ENCODE results near the gene C4A. TPM values are rescaled to one million over a fixed set of nuclear protein-coding genes. Genes with fewer than 3 reads are reported as not detected.
"Not testable (repeated sequence)": the region's sequence is repeated elsewhere in the genome, so short reads cannot be mapped to it uniquely, and the experiment has no call there.

C4A gene
- total RNA-seq, 1 experiment from 2014 or later: 2.2 TPM

DNA sequence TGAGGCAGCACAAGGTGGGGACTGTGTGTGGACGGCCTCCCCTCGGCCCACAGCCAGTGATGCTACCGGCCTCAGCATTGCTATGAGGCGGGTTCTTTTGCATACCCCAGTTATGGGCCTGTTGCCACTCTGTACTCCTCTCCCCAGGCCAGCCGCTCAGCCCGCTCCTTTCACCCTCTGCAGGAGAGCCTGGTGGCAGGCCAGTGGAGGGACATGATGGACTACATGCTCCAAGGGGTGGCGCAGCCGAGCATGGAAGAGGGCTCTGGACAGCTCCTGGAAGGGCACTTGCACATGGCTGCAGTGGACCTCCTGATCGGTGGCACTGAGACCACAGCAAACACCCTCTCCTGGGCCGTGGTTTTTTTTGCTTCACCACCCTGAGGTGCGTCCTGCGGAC is 25.2 kb downstream of the C4A start:
- H2AFZ ChIP-seq (ENCODE audit: low read length); DNase-seq; H3K9me2 ChIP-seq (replicated peaks; ENCODE audit: low read length); POLR2A ChIA-PET (ENCODE audit: unreplicated experiment); H3K36me3 ChIP-seq (ENCODE audit: low read depth, low read length); BruUV-seq (replicated peaks); H3F3A ChIP-seq (ENCODE audit: low read length, unreplicated experiment); CTCF ChIA-PET; intact Hi-C loops (cut with micrococcal nuclease); H3K79me2 ChIP-seq (ENCODE audit: low read length); H4K20me1 ChIP-seq (ENCODE audit: low read length); ATAC-seq; H3K9me3 ChIP-seq (ENCODE audit: low read length); H3K4me1 ChIP-seq (ENCODE audit: insufficient read depth, low read length); H3K27me3 ChIP-seq (ENCODE audit: low read length); H3K4me3 ChIP-seq (ENCODE audit: low read length); H3K9ac ChIP-seq (ENCODE audit: low read length); H3K27ac ChIP-seq (ENCODE audit: low read length); H3K4me2 ChIP-seq (ENCODE audit: low read length): not testable (repeated sequence)

DNA sequence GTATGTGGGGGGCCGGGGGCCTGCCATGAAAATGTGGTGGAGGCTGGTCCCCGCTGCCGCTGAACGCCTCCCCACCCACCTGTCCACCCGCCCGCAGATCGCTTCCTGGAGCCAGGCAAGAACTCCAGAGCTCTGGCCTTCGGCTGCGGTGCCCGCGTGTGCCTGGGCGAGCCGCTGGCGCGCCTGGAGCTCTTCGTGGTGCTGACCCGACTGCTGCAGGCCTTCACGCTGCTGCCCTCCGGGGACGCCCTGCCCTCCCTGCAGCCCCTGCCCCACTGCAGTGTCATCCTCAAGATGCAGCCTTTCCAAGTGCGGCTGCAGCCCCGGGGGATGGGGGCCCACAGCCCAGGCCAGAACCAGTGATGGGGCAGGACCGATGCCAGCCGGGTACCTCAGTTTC is 26.2 kb downstream of the C4A start:
- H3K27me3 ChIP-seq (ENCODE audit: low read length); H3K36me3 ChIP-seq (ENCODE audit: low read depth, low read length); H3K27ac ChIP-seq (ENCODE audit: low read length); POLR2A ChIA-PET (ENCODE audit: unreplicated experiment); H3K9me2 ChIP-seq (replicated peaks; ENCODE audit: low read length); H3K9ac ChIP-seq (ENCODE audit: low read length); ATAC-seq; BruUV-seq (replicated peaks); H3K4me1 ChIP-seq (ENCODE audit: insufficient read depth, low read length); H4K20me1 ChIP-seq (ENCODE audit: low read length); H3K4me3 ChIP-seq (ENCODE audit: low read length); H3F3A ChIP-seq (ENCODE audit: low read length, unreplicated experiment); H3K4me2 ChIP-seq (ENCODE audit: low read length); CTCF ChIA-PET; intact Hi-C loops (cut with micrococcal nuclease); H3K79me2 ChIP-seq (ENCODE audit: low read length); DNase-seq; H2AFZ ChIP-seq (ENCODE audit: low read length); H3K9me3 ChIP-seq (ENCODE audit: low read length): not testable (repeated sequence)

DNA sequence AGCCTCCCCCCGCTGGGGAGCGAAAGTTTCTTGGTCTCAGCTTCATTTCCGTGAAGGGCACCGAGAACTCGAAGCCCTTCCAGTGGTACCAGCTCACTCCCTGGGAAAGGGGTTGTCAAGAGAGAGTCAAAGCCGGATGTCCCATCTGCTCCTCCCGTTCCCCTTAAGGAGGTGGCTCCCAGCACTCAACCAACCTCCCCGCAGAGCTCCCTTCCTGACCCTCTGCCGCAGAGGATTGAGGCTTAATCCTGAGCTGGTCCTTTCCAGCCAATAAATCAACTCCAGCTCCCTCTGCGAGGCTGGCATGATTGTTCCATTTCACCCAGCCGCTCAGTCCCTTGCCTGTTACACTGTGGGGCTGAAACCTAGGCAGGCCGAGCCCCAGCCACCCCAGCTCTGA is 26.8 kb downstream of the C4A start:
- H3F3A ChIP-seq (ENCODE audit: low read length, unreplicated experiment); H3K4me2 ChIP-seq (ENCODE audit: low read length); H3K4me3 ChIP-seq (ENCODE audit: low read length); H3K27ac ChIP-seq (ENCODE audit: low read length); H3K4me1 ChIP-seq (ENCODE audit: insufficient read depth, low read length); H3K9me2 ChIP-seq (replicated peaks; ENCODE audit: low read length); BruUV-seq (replicated peaks); POLR2A ChIA-PET (ENCODE audit: unreplicated experiment); H3K9ac ChIP-seq (ENCODE audit: low read length); H3K27me3 ChIP-seq (ENCODE audit: low read length); H3K9me3 ChIP-seq (ENCODE audit: low read length); CTCF ChIA-PET; intact Hi-C loops (cut with micrococcal nuclease); DNase-seq; ATAC-seq; H3K36me3 ChIP-seq (ENCODE audit: low read depth, low read length); H3K79me2 ChIP-seq (ENCODE audit: low read length); H4K20me1 ChIP-seq (ENCODE audit: low read length); H2AFZ ChIP-seq (ENCODE audit: low read length): not testable (repeated sequence)

DNA sequence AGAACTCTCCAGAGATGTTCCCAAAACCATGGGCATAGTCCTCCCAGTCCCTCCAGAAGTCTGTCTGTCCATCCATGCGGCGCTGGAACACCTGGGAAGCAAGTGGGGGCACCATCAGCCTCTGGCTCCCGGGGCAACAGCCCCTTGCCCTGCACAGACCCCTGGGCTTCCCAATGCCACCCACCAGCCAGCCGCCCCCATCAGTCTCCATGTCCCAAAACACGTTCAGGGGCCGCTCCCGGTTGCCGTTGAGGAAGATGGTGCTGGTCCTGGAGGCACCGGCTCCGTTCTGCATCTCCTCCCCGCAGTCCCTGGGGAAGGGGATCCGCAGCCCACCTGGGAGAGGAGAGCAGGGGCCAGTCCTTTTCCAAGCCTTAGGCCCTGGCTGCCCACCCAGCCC is 27.7 kb downstream of the C4A start:
- H3K4me1 ChIP-seq (ENCODE audit: insufficient read depth, low read length); H3K9me2 ChIP-seq (replicated peaks; ENCODE audit: low read length); H3K79me2 ChIP-seq (ENCODE audit: low read length); H3K9ac ChIP-seq (ENCODE audit: low read length); H3K4me2 ChIP-seq (ENCODE audit: low read length); H3K4me3 ChIP-seq (ENCODE audit: low read length); POLR2A ChIA-PET (ENCODE audit: unreplicated experiment); ATAC-seq; H2AFZ ChIP-seq (ENCODE audit: low read length); H3K27me3 ChIP-seq (ENCODE audit: low read length); intact Hi-C loops (cut with micrococcal nuclease); H3K27ac ChIP-seq (ENCODE audit: low read length); H3F3A ChIP-seq (ENCODE audit: low read length, unreplicated experiment); BruUV-seq (replicated peaks); DNase-seq; CTCF ChIA-PET; H4K20me1 ChIP-seq (ENCODE audit: low read length); H3K36me3 ChIP-seq (ENCODE audit: low read depth, low read length); H3K9me3 ChIP-seq (ENCODE audit: low read length): not testable (repeated sequence)

DNA sequence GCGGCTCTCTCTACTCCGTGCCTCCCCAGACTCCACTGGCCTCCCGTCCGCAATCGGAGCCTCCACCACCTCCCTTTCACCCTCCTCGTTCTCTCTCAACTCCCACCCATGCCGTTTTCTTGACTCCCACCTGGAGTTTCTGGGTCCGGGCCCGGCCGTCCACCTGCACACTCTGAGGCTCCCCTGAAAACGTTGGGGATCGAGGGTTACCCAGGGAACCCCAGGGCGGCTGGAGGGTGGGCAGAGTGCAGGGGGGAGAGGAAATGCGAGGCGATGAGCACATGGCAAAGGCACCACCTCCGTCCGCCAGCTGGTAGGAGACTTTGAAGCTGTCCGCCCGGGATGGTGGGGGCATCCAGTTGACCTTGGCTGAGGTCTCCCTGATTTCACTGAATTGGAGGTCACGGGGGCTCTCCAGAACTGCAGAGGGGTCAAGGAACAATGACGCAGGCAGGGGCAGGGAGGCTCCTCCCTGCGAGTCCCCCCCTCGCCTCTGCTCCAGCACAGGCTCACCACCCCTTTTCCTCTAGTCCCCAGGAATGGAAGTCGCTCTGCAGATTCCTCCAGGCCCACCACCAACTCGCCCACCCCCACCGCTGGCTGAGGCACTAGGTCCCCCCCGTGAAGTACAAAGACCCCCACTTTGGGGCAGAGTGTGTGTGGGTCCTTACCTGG is 29.1 kb downstream of the C4A start:
- H3K9me2 ChIP-seq (replicated peaks; ENCODE audit: low read length); H3K79me2 ChIP-seq (ENCODE audit: low read length); DNase-seq; H3F3A ChIP-seq (ENCODE audit: low read length, unreplicated experiment); BruUV-seq (replicated peaks); H3K9me3 ChIP-seq (ENCODE audit: low read length); CTCF ChIA-PET; H3K4me3 ChIP-seq (ENCODE audit: low read length); intact Hi-C loops (cut with micrococcal nuclease); H4K20me1 ChIP-seq (ENCODE audit: low read length); H3K4me1 ChIP-seq (ENCODE audit: insufficient read depth, low read length); POLR2A ChIA-PET (ENCODE audit: unreplicated experiment); H3K4me2 ChIP-seq (ENCODE audit: low read length); ATAC-seq; H3K9ac ChIP-seq (ENCODE audit: low read length); H3K27me3 ChIP-seq (ENCODE audit: low read length); H3K36me3 ChIP-seq (ENCODE audit: low read depth, low read length); H2AFZ ChIP-seq (ENCODE audit: low read length); H3K27ac ChIP-seq (ENCODE audit: low read length): not testable (repeated sequence)

DNA sequence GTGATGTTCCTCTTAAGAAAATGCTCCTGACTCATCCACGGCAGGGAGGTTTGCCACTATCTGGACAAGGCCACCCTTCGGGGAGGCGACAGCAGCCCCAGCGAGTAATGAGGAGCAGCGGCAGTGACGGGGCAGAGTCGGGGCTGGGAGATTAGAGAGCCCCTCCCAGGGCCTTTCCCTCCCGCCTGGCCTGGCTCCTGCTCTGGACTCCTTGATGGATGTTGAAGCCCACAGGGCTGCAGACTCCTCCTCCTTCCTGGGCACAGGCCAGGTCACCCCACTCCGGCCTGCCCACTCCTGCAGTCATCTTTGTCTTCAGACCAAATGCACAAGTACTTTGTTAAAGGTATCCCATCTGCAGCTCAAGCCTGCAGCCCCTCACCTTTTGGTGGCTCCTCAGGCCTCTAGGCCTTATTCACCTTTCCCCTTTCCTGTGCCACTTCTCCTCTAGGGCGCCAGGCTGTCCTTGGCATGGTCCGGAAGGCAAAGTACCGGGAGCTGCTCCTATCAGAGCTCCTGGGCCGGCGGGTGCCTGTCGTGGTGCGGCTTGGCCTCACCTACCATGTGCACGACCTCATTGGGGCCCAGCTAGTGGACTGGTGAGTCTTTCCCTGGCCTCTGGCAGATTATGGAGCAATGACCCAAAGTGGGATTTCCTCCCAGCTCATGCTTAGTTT is 31.2 kb downstream of the C4A start:
- H3K9ac ChIP-seq (ENCODE audit: low read length); CTCF ChIA-PET; H3F3A ChIP-seq (ENCODE audit: low read length, unreplicated experiment); H3K27ac ChIP-seq (ENCODE audit: low read length); H3K4me1 ChIP-seq (ENCODE audit: insufficient read depth, low read length); POLR2A ChIA-PET (ENCODE audit: unreplicated experiment); DNase-seq; BruUV-seq (replicated peaks); ATAC-seq; H3K4me3 ChIP-seq (ENCODE audit: low read length); H3K9me3 ChIP-seq (ENCODE audit: low read length); H3K79me2 ChIP-seq (ENCODE audit: low read length); H4K20me1 ChIP-seq (ENCODE audit: low read length); intact Hi-C loops (cut with micrococcal nuclease); H3K36me3 ChIP-seq (ENCODE audit: low read depth, low read length); H3K4me2 ChIP-seq (ENCODE audit: low read length); H3K9me2 ChIP-seq (replicated peaks; ENCODE audit: low read length); H2AFZ ChIP-seq (ENCODE audit: low read length); H3K27me3 ChIP-seq (ENCODE audit: low read length): not testable (repeated sequence)

DNA sequence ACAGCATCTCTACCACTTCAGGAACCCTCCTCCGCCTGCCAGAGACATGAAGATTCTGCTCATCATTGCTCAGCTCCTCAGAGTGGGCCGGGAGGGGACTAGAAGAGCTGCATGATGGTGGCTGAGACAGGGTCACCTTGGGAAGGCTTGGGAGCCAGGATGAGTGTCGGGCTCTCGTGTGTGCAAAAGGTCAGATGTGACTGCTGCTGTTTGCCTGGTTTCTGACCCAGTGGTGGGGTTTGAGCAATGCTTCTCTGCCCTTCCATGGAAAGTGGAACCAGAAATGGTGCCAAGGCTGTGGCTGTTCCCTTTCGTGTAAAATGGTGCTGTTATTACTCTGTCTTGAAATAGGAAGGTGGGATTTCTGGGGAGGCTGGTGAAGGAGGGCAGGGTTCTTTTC is 31.9 kb downstream of the C4A start:
- H3K9me2 ChIP-seq (replicated peaks; ENCODE audit: low read length); H3K79me2 ChIP-seq (ENCODE audit: low read length); ATAC-seq; H4K20me1 ChIP-seq (ENCODE audit: low read length); BruUV-seq (replicated peaks); CTCF ChIA-PET; POLR2A ChIA-PET (ENCODE audit: unreplicated experiment); H3K36me3 ChIP-seq (ENCODE audit: low read depth, low read length); H3K4me2 ChIP-seq (ENCODE audit: low read length); DNase-seq; H3K27me3 ChIP-seq (ENCODE audit: low read length); intact Hi-C loops (cut with micrococcal nuclease); H2AFZ ChIP-seq (ENCODE audit: low read length); H3K9ac ChIP-seq (ENCODE audit: low read length); H3K9me3 ChIP-seq (ENCODE audit: low read length); H3K4me1 ChIP-seq (ENCODE audit: insufficient read depth, low read length); H3F3A ChIP-seq (ENCODE audit: low read length, unreplicated experiment); H3K27ac ChIP-seq (ENCODE audit: low read length); H3K4me3 ChIP-seq (ENCODE audit: low read length): not testable (repeated sequence)
